Panc1 (cell line): ENCODE measurements around the gene KRT6C. TPM values are rescaled to one million over a fixed set of nuclear protein-coding genes. Genes with fewer than 3 reads are reported as not detected.
"Not testable (repeated sequence)": the region's sequence is repeated elsewhere in the genome, so short reads cannot be mapped to it uniquely, and the experiment has no call there.

Source experiments
- ATAC-seq: fragments of 200-7000 bp; cut with Tn5 transposase; 2 replicates; pipeline ENCODE4 v1.9.1; 2020; ENCODE audit warnings: mild to moderate bottlenecking, moderate library complexity
- BruUV-seq: library from RNA; stranded (reverse); fragments of 400-500 nt; replicated peaks from 2 replicates; lab custom pipeline; 2021; lab: Mats Ljungman, UMichigan
- CTCF ChIA-PET: fragments of 300-600 bp; sonication (Branson Sonifier 250); formaldehyde crosslinking; loops from one replicate; lab custom pipeline; 2022; ENCODE audit warnings: antibody characterized with exemption; lab: Charles Lee
- POLR2A ChIA-PET: fragments of 300-600 bp; sonication (Branson Sonifier 250); formaldehyde crosslinking; loops from one replicate; lab custom pipeline; 2022; ENCODE audit warnings: antibody characterized with exemption; lab: Charles Lee
- DNase-seq: peaks from one replicate; pipeline ENCODE4 v3.0.0-alpha.2; 2010; ENCODE audit warnings: low read depth, low spot score
- H3K27ac ChIP-seq: 2 replicates; pipeline ENCODE4 v1.5.1; 2011; ENCODE audit warnings: mild to moderate bottlenecking, low read length, inconsistent platforms
- H3K27me3 ChIP-seq: fragments of 200-500 bp; sonication (Bioruptor generic); 2 replicates; pipeline ENCODE4 v1.6.0; 2014; ENCODE audit warnings: low read length, inconsistent platforms; ENCODE audit not compliant: control insufficient read depth, insufficient read depth
- H3K36me3 ChIP-seq: fragments of 200-500 bp; sonication (Bioruptor generic); 2 replicates; pipeline ENCODE4 v1.5.1; 2014; ENCODE audit warnings: inconsistent platforms, mild to moderate bottlenecking, low read length, moderate library complexity; ENCODE audit not compliant: control insufficient read depth, insufficient read depth
- H3K4me1 ChIP-seq: 2 replicates; pipeline ENCODE4 v1.5.1; 2011; ENCODE audit warnings: inconsistent platforms, mild to moderate bottlenecking, low read length, moderate library complexity; ENCODE audit not compliant: control insufficient read depth, insufficient read depth
- H3K4me3 ChIP-seq, 2 experiments: 2 replicates each; pipeline ENCODE4 v1.5.1; 2011 to 2012; ENCODE audit warnings: low read depth in 2 of 2, low read length in 2 of 2, mild to moderate bottlenecking in 2 of 2, inconsistent platforms in 1 of 2, moderate library complexity in 1 of 2
- H3K9me3 ChIP-seq: fragments of 200-500 bp; sonication (Bioruptor generic); 2 replicates; pipeline ENCODE4 v1.5.1; 2014; ENCODE audit warnings: low read depth, mild to moderate bottlenecking, inconsistent platforms, low read length, moderate library complexity; ENCODE audit not compliant: control insufficient read depth, insufficient read depth
- CTCF ChIP-seq: fragments of 450-650 bp; IDR thresholded peaks from 2 replicates; pipeline ENCODE4 v1.5.1; 2017; ENCODE audit warnings: mild to moderate bottlenecking
- POLR2AphosphoS5 ChIP-seq: IDR thresholded peaks from 2 replicates; pipeline ENCODE4 v1.6.1; 2012; ENCODE audit warnings: mild to moderate bottlenecking, low read depth, low read length, moderate library complexity
- REST ChIP-seq, 2 experiments: IDR thresholded peaks; 2 replicates each; pipeline ENCODE4 v1.6.1; 2011 to 2012; ENCODE audit warnings: low read depth in 2 of 2, control low read depth in 1 of 2, low read length in 1 of 2, mild to moderate bottlenecking in 1 of 2, moderate library complexity in 1 of 2; ENCODE audit not compliant: insufficient read depth in 1 of 2
- SIN3A ChIP-seq: IDR thresholded peaks from 2 replicates; pipeline ENCODE4 v1.6.1; 2012; ENCODE audit warnings: low read depth, mild to moderate bottlenecking, low read length, moderate library complexity, borderline replicate concordance; ENCODE audit not compliant: insufficient read depth
- TCF7L2 ChIP-seq: IDR thresholded peaks from 2 replicates; pipeline ENCODE4 v1.6.1; 2011; ENCODE audit warnings: mild to moderate bottlenecking, low read depth, low read length, inconsistent platforms
- in situ Hi-C: cut with HindIII; loops from 2 replicates; pipeline ENCODE4 v1.10.0; 2016; ENCODE audit warnings: low sequenced_read_pairs, low pct_unique_long_range_greater_than_20kb
- intact Hi-C: fragments of 100-400 bp; cut with micrococcal nuclease; formaldehyde crosslinking; loops from one replicate; pipeline ENCODE4 v1.10.0; 2022; ENCODE audit not compliant: unreplicated experiment
- total RNA-seq: library from RNA; stranded (reverse); gene quantifications from one replicate; pipeline ENCODE4 v1.2.1, GENCODE V29; 2021; ENCODE audit not compliant: unreplicated experiment

Gene KRT6C
- total RNA-seq, 1 experiment from 2014 or later, result not detected

- Histone ChIP-seq H3K27ac (no peak overlapping the region), H3K4me1 (no peaks in the 10 kb centered on the region), H3K9me3 (no peaks in the 10 kb centered on the region), H3K4me3 (no peak overlapping the region), H3K27me3 (peaks cover 9% of the 10 kb centered on the region; the same call in 1 of the 2 replicates), H3K36me3 (no peaks in the 10 kb centered on the region)
- TF ChIP-seq POLR2AphosphoS5 (no peak), TCF7L2 (no peak), REST (IDR thresholded peaks at IDR 0.05; ENCODE audit: insufficient read depth in 1 of 2, low read depth in 2 of 2, low read length in 1 of 2) (no peak), SIN3A (no peak), CTCF (no peak)
- in situ Hi-C loops (no loop called here), intact Hi-C loops (no loop called here)
- DNase-seq, result no peak
- ChIA-PET CTCF (no interaction called here), POLR2A (no interaction called here)
- BruUV-seq, result no TSS peak
- ATAC-seq, result no peak
These were observed 20.5 kb upstream of the KRT6C start for GRCh38 chr12:52494100-52494499.

GRCh38 chr12:52493172-52493571, 19.6 kb upstream of the KRT6C start, which contains the start of gene KRT6A:
Gene KRT6A (minus strand): TSS chr12:52493257. CDS start chr12:52493188, 69 bp downstream.
- in situ Hi-C loops (no loop called here), intact Hi-C loops (no loop called here)
- DNase-seq (no peak), ATAC-seq (no peak)
- Histone ChIP-seq H3K4me1 (no peaks in the 10 kb centered on the region), H3K9me3 (no peaks in the 10 kb centered on the region), H3K27ac (no peak within 1 kb of the TSS), H3K27me3 (peaks cover 7% of the 10 kb centered on the region; the same call in 1 of the 2 replicates), H3K4me3 (no peak within 1 kb of the TSS), H3K36me3 (no peaks in the 10 kb centered on the region)
- BruUV-seq, result no TSS peak
- ChIA-PET POLR2A (no interaction called here), CTCF (no interaction called here)
- TF ChIP-seq TCF7L2 (no peak), POLR2AphosphoS5 (no peak), SIN3A (no peak), REST (IDR thresholded peaks at IDR 0.05; ENCODE audit: insufficient read depth in 1 of 2, low read depth in 2 of 2, low read length in 1 of 2) (no peak), CTCF (no peak)

GRCh38 chr12:52492405-52492804, 18.8 kb upstream of the KRT6C start:
- H3K27ac ChIP-seq, ATAC-seq, BruUV-seq, intact Hi-C loops, H3K9me3 ChIP-seq, H3K27me3 ChIP-seq, DNase-seq, H3K4me3 ChIP-seq, in situ Hi-C loops, CTCF ChIA-PET, H3K36me3 ChIP-seq, H3K4me1 ChIP-seq, POLR2A ChIA-PET: not testable (repeated sequence)

- H3K4me3 ChIP-seq, intact Hi-C loops, DNase-seq, H3K36me3 ChIP-seq, ATAC-seq, H3K27ac ChIP-seq, BruUV-seq, in situ Hi-C loops, H3K4me1 ChIP-seq, H3K27me3 ChIP-seq, POLR2A ChIA-PET, CTCF ChIA-PET, H3K9me3 ChIP-seq: not testable (repeated sequence)
These were observed 17.9 kb upstream of the KRT6C start for GRCh38 chr12:52491495-52491894.
